SK-N-SH (cell line): ENCODE results near the gene AUTS2.

ENCODE experiments used
- CTCF ChIP-seq: fragments of 200-600 bp; sonication (generic); IDR thresholded peaks from 2 replicates; pipeline ENCODE4 v1.6.1; 2017; ENCODE audit warnings: antibody characterized with exemption, mild to moderate bottlenecking, moderate library complexity
- JUND ChIP-seq: IDR thresholded peaks from 2 replicates; pipeline ENCODE4 v1.4.0; 2012
- POLR2AphosphoS5 ChIP-seq: IDR thresholded peaks from 2 replicates; pipeline ENCODE4 v1.6.1; 2012; ENCODE audit warnings: low read depth, low read length
- YY1 ChIP-seq: IDR thresholded peaks from 2 replicates; pipeline ENCODE4 v1.4.0; 2012; ENCODE audit warnings: low read depth, mild to moderate bottlenecking

- TF ChIP-seq JUND (no peak), POLR2AphosphoS5 (no peak), YY1 (no peak), CTCF (no peak)
Observed at GRCh38 chr7:70051726-70052125, 453.5 kb downstream of the AUTS2 start.
